ENCODE results near the gene MB21D2.

MB21D2 gene

GRCh38 chr3:192875971-192876565, 41.6 kb downstream of the MB21D2 start:
- Histone ChIP-seq H3K4me1 (ENCODE audit: insufficient read depth, low read length, severe bottlenecking) (no peaks in the 10 kb centered on the region), H3K4me2 (ENCODE audit: low read length) (no peak overlapping the region), H3F3A (ENCODE audit: insufficient read depth, low read length) (no peaks in the 10 kb centered on the region), H3K4me3 (ENCODE audit: low read depth, low read length, poor library complexity, severe bottlenecking) (no peak overlapping the region), H3K36me3 (ENCODE audit: insufficient read depth, low read length) (no peaks in the 10 kb centered on the region), H2AFZ (ENCODE audit: low read length) (no peak overlapping the region), H4K20me1 (ENCODE audit: insufficient read depth, low read length) (no peaks in the 10 kb centered on the region), H3K9me2 (ENCODE audit: low read depth, low read length) (no peaks in the 10 kb centered on the region), H3K9ac (ENCODE audit: low read length) (no peak overlapping the region), H3K9me3 (ENCODE audit: low read length) (no peaks in the 10 kb centered on the region), H3K27me3 (ENCODE audit: insufficient read depth, low read length) (0 out of 2 replicates have a peak, but pooled peaks cover 16% of the 10 kb centered on the region), H3K27ac (ENCODE audit: low read depth, low read length, poor library complexity, severe bottlenecking) (no peak overlapping the region), H3K79me2 (ENCODE audit: insufficient read depth, low read length) (no peaks in the 10 kb centered on the region)
- TF ChIP-seq CTCF (IDR thresholded peaks at IDR 0.05; ENCODE audit: low read length) (no peak), EZH2 (IDR thresholded peaks at IDR 0.05; ENCODE audit: borderline replicate concordance, low read length) (no peak)

GRCh38 chr3:192870822-192871221, 46.8 kb downstream of the MB21D2 start:
- H3K4me1 ChIP-seq (ENCODE audit: insufficient read depth, low read length, severe bottlenecking), result no peaks in the 10 kb centered on the region
- no peak overlapping the region for H3K4me3 ChIP-seq (ENCODE audit: low read depth, low read length, poor library complexity, severe bottlenecking)
- H3K27me3 ChIP-seq (ENCODE audit: insufficient read depth, low read length), result 0 out of 2 replicates have a peak, but pooled peaks cover 7% of the 10 kb centered on the region
- no peak overlapping the region for H3K27ac ChIP-seq (ENCODE audit: low read depth, low read length, poor library complexity, severe bottlenecking)
- TF ChIP-seq EZH2 (IDR thresholded peaks at IDR 0.05; ENCODE audit: borderline replicate concordance, low read length) (no peak), CTCF (IDR thresholded peaks at IDR 0.05; ENCODE audit: low read length) (no peak)
- H3K79me2 ChIP-seq (ENCODE audit: insufficient read depth, low read length), result no peaks in the 10 kb centered on the region
- no peak overlapping the region for H3K9ac ChIP-seq (ENCODE audit: low read length)
- no peaks in the 10 kb centered on the region for H3F3A ChIP-seq (ENCODE audit: insufficient read depth, low read length)
- no peak overlapping the region for H2AFZ ChIP-seq (ENCODE audit: low read length)
- H3K36me3 ChIP-seq (ENCODE audit: insufficient read depth, low read length), result no peaks in the 10 kb centered on the region
- H3K9me3 ChIP-seq (ENCODE audit: low read length), result no peaks in the 10 kb centered on the region
- H4K20me1 ChIP-seq (ENCODE audit: insufficient read depth, low read length), result no peaks in the 10 kb centered on the region
- no peak overlapping the region for H3K4me2 ChIP-seq (ENCODE audit: low read length)
- no peaks in the 10 kb centered on the region for H3K9me2 ChIP-seq (ENCODE audit: low read depth, low read length)

DNA sequence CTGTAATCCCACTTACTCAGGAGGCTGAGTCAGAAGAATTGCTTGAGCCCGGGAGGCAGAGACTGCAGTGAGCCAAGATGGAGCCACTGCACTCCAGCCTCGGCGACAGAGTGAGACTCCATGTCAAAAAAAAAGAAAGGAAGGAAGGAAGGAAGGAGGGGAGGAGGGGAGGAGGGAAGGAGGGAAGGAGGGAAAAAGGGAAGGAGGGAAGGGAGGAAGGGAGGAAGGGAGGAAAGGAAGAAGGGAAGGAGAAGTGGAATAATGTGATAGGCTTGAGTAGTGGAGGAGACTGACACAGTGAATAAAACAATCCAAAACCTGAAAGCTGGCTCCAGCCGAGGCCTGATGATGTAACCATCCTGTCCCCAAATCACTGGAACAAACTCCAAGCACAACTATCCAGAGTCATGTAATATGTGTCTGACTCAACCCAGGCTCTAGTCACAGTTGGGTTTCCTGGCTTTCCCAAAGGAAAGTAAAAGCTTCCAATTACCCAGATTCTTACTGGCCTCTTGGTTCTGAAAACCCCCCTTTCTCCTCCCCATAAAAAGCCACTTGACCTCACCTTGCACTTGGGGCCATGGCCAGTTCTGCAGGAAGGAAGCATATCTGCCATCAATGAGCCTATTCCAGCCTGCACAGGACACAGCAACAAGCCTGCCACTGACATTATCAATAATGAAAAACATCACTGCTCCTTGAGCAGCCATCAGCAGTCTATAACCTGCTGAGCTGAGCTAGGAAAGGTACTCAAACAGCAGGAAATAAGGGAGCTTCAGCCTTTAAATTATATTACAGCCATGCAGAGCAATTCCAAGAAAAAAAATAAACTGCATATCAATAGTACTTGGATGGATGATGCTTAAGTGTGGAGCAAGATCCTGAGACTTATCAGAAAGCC, 48.3 kb downstream of the MB21D2 start:
- no peaks in the 10 kb centered on the region for H4K20me1 ChIP-seq (ENCODE audit: insufficient read depth, low read length)
- no peak overlapping the region for H2AFZ ChIP-seq (ENCODE audit: low read length)
- no peaks in the 10 kb centered on the region for H3F3A ChIP-seq (ENCODE audit: insufficient read depth, low read length)
- no peak overlapping the region for H3K4me2 ChIP-seq (ENCODE audit: low read length)
- TF ChIP-seq EZH2 (IDR thresholded peaks at IDR 0.05; ENCODE audit: borderline replicate concordance, low read length) (no peak), CTCF (IDR thresholded peaks at IDR 0.05; ENCODE audit: low read length) (no peak)
- H3K79me2 ChIP-seq (ENCODE audit: insufficient read depth, low read length), result no peaks in the 10 kb centered on the region
- 0 out of 2 replicates have a peak, but pooled peaks cover 3% of the 10 kb centered on the region for H3K27me3 ChIP-seq (ENCODE audit: insufficient read depth, low read length)
- H3K4me3 ChIP-seq (ENCODE audit: low read depth, low read length, poor library complexity, severe bottlenecking), result no peak overlapping the region
- H3K9ac ChIP-seq (ENCODE audit: low read length), result no peak overlapping the region
- no peaks in the 10 kb centered on the region for H3K9me2 ChIP-seq (ENCODE audit: low read depth, low read length)
- H3K27ac ChIP-seq (ENCODE audit: low read depth, low read length, poor library complexity, severe bottlenecking), result no peak overlapping the region
- H3K36me3 ChIP-seq (ENCODE audit: insufficient read depth, low read length), result no peaks in the 10 kb centered on the region
- no peaks in the 10 kb centered on the region for H3K4me1 ChIP-seq (ENCODE audit: insufficient read depth, low read length, severe bottlenecking)
- no peaks in the 10 kb centered on the region for H3K9me3 ChIP-seq (ENCODE audit: low read length)

Measured in OCI-LY1 (cell line).